Measurements from ENCODE around the gene KCNE3.

KCNE3 gene

GRCh38 chr11:74471668-74472429, 4.5 kb upstream of the KCNE3 start:
- Histone ChIP-seq H3K9me2 (replicated peaks; ENCODE audit: insufficient read depth, low read length) (no peaks in the 10 kb centered on the region), H3K27me3 (ENCODE audit: low read length) (no peaks in the 10 kb centered on the region), H3K9ac (ENCODE audit: low read length) (no peak overlapping the region), H3F3A (ENCODE audit: insufficient read depth) (no peaks in the 10 kb centered on the region), H3K9me3 (ENCODE audit: insufficient read depth, low read length) (no peaks in the 10 kb centered on the region), H3K79me2 (ENCODE audit: insufficient read depth, low read length) (no peaks in the 10 kb centered on the region), H3K36me3 (ENCODE audit: low read length) (no peaks in the 10 kb centered on the region), H3K27ac (ENCODE audit: low read depth, low read length) (no peak overlapping the region), H3K4me3 (ENCODE audit: insufficient read depth, low read length, poor library complexity, severe bottlenecking) (no peak overlapping the region), H4K20me1 (ENCODE audit: low read depth, low read length) (no peaks in the 10 kb centered on the region), H2AFZ (ENCODE audit: low read depth, low read length, severe bottlenecking) (no peak overlapping the region), H3K4me2 (ENCODE audit: low read depth, low read length, poor library complexity, severe bottlenecking) (no peak overlapping the region)
- TF ChIP-seq CTCF (IDR thresholded peaks at IDR 0.05; ENCODE audit: insufficient read depth, low read length, poor library complexity, severe bottlenecking): no peak
- no peak for TF ChIP-seq EZH2phosphoT487 (conservative IDR thresholded peaks at IDR 0.05; ENCODE audit: low read length)

- H3K4me2 ChIP-seq (ENCODE audit: low read depth, low read length, poor library complexity, severe bottlenecking): no peak overlapping the region
- no peaks in the 10 kb centered on the region for H3K9me2 ChIP-seq (replicated peaks; ENCODE audit: insufficient read depth, low read length)
- no peak overlapping the region for H3K4me3 ChIP-seq (ENCODE audit: insufficient read depth, low read length, poor library complexity, severe bottlenecking)
- H3K9me3 ChIP-seq (ENCODE audit: insufficient read depth, low read length): no peaks in the 10 kb centered on the region
- H3K79me2 ChIP-seq (ENCODE audit: insufficient read depth, low read length): no peaks in the 10 kb centered on the region
- no peaks in the 10 kb centered on the region for H3F3A ChIP-seq (ENCODE audit: insufficient read depth)
- H3K36me3 ChIP-seq (ENCODE audit: low read length): no peaks in the 10 kb centered on the region
- H4K20me1 ChIP-seq (ENCODE audit: low read depth, low read length): no peaks in the 10 kb centered on the region
- no peak overlapping the region for H2AFZ ChIP-seq (ENCODE audit: low read depth, low read length, severe bottlenecking)
- TF ChIP-seq EZH2phosphoT487 (conservative IDR thresholded peaks at IDR 0.05; ENCODE audit: low read length): no peak
- TF ChIP-seq CTCF (IDR thresholded peaks at IDR 0.05; ENCODE audit: insufficient read depth, low read length, poor library complexity, severe bottlenecking): no peak
- no peak overlapping the region for H3K9ac ChIP-seq (ENCODE audit: low read length)
- H3K27me3 ChIP-seq (ENCODE audit: low read length): no peaks in the 10 kb centered on the region
- no peak overlapping the region for H3K27ac ChIP-seq (ENCODE audit: low read depth, low read length)
These were observed 3.7 kb upstream of the KCNE3 start for GRCh38 chr11:74471037-74471436.

GRCh38 chr11:74470526-74470925, 3.2 kb upstream of the KCNE3 start:
- no peaks in the 10 kb centered on the region for H3K27me3 ChIP-seq (ENCODE audit: low read length)
- TF ChIP-seq CTCF (IDR thresholded peaks at IDR 0.05; ENCODE audit: insufficient read depth, low read length, poor library complexity, severe bottlenecking) (no peak), EZH2phosphoT487 (conservative IDR thresholded peaks at IDR 0.05; ENCODE audit: low read length) (no peak)
- no peak overlapping the region for H3K9ac ChIP-seq (ENCODE audit: low read length)
- H2AFZ ChIP-seq (ENCODE audit: low read depth, low read length, severe bottlenecking): no peak overlapping the region
- no peaks in the 10 kb centered on the region for H3F3A ChIP-seq (ENCODE audit: insufficient read depth)
- no peaks in the 10 kb centered on the region for H3K36me3 ChIP-seq (ENCODE audit: low read length)
- no peaks in the 10 kb centered on the region for H4K20me1 ChIP-seq (ENCODE audit: low read depth, low read length)
- no peak overlapping the region for H3K4me3 ChIP-seq (ENCODE audit: insufficient read depth, low read length, poor library complexity, severe bottlenecking)
- H3K79me2 ChIP-seq (ENCODE audit: insufficient read depth, low read length): no peaks in the 10 kb centered on the region
- no peaks in the 10 kb centered on the region for H3K9me3 ChIP-seq (ENCODE audit: insufficient read depth, low read length)
- no peak overlapping the region for H3K27ac ChIP-seq (ENCODE audit: low read depth, low read length)
- H3K9me2 ChIP-seq (replicated peaks; ENCODE audit: insufficient read depth, low read length): no peaks in the 10 kb centered on the region
- no peak overlapping the region for H3K4me2 ChIP-seq (ENCODE audit: low read depth, low read length, poor library complexity, severe bottlenecking)
